Measurements from ENCODE around the gene CAMTA1.
"Not testable (repeated sequence)": the region's sequence is repeated elsewhere in the genome, so short reads cannot be mapped to it uniquely, and the experiment has no call there.

The CAMTA1 gene

GRCh38 chr1:6912518-6912917 is 127.3 kb downstream of the CAMTA1 start:
- Histone ChIP-seq H3K4me3 (ENCODE audit: low read depth in 1 of 2, low read length in 2 of 2) (no peak overlapping the region), H3K27me3 (ENCODE audit: low read depth, low read length) (peaks cover 4% of the 10 kb centered on the region), H3K9me3 (ENCODE audit: control insufficient read depth in 1 of 2, low read length in 2 of 2) (peaks cover 0 to 4% of the 10 kb centered on the region in 2 donors), H3K4me1 (ENCODE audit: control insufficient read depth in 1 of 2, insufficient read depth in 2 of 2, low read length in 2 of 2) (no peaks in the 10 kb centered on the region), H3K36me3 (ENCODE audit: control insufficient read depth in 1 of 2, insufficient read depth in 2 of 2, low read length in 2 of 2) (no peaks in the 10 kb centered on the region), H3K27ac (ENCODE audit: low read length) (no peak overlapping the region)

GRCh38 chr1:6913086-6913485 is 127.8 kb downstream of the CAMTA1 start:
- Histone ChIP-seq H3K4me3 (ENCODE audit: low read depth in 1 of 2, low read length in 2 of 2) (no peak overlapping the region), H3K27me3 (ENCODE audit: low read depth, low read length) (peaks cover 4% of the 10 kb centered on the region), H3K4me1 (ENCODE audit: control insufficient read depth in 1 of 2, insufficient read depth in 2 of 2, low read length in 2 of 2) (no peaks in the 10 kb centered on the region), H3K36me3 (ENCODE audit: control insufficient read depth in 1 of 2, insufficient read depth in 2 of 2, low read length in 2 of 2) (no peaks in the 10 kb centered on the region), H3K9me3 (ENCODE audit: control insufficient read depth in 1 of 2, low read length in 2 of 2) (peaks cover 0 to 4% of the 10 kb centered on the region in 2 donors), H3K27ac (ENCODE audit: low read length) (no peak overlapping the region)

GRCh38 chr1:6914706-6915105 is 129.5 kb downstream of the CAMTA1 start:
- Histone ChIP-seq H3K9me3 (ENCODE audit: control insufficient read depth in 1 of 2, low read length in 2 of 2) (peaks cover 0 to 4% of the 10 kb centered on the region in 2 donors), H3K27ac (ENCODE audit: low read length) (no peak overlapping the region), H3K36me3 (ENCODE audit: control insufficient read depth in 1 of 2, insufficient read depth in 2 of 2, low read length in 2 of 2) (no peaks in the 10 kb centered on the region), H3K27me3 (ENCODE audit: low read depth, low read length) (peaks cover 4% of the 10 kb centered on the region), H3K4me3 (ENCODE audit: low read depth in 1 of 2, low read length in 2 of 2) (no peak overlapping the region), H3K4me1 (ENCODE audit: control insufficient read depth in 1 of 2, insufficient read depth in 2 of 2, low read length in 2 of 2) (no peaks in the 10 kb centered on the region)

- no peaks in the 10 kb centered on the region for H3K4me1 ChIP-seq (ENCODE audit: control insufficient read depth in 1 of 2, insufficient read depth in 2 of 2, low read length in 2 of 2)
- H3K36me3 ChIP-seq (ENCODE audit: control insufficient read depth in 1 of 2, insufficient read depth in 2 of 2, low read length in 2 of 2) = no peaks in the 10 kb centered on the region
- H3K27ac ChIP-seq (ENCODE audit: low read length) = no peak overlapping the region
- no peak overlapping the region for H3K4me3 ChIP-seq (ENCODE audit: low read depth in 1 of 2, low read length in 2 of 2)
- peaks cover 4% of the 10 kb centered on the region for H3K27me3 ChIP-seq (ENCODE audit: low read depth, low read length)
- H3K9me3 ChIP-seq (ENCODE audit: control insufficient read depth in 1 of 2, low read length in 2 of 2) = peaks cover 0 to 4% of the 10 kb centered on the region in 2 donors
Measured at GRCh38 chr1:6915999-6916565, 130.8 kb downstream of the CAMTA1 start.

GRCh38 chr1:6917067-6917466 is 131.8 kb downstream of the CAMTA1 start:
- Histone ChIP-seq H3K4me3 (ENCODE audit: low read depth in 1 of 2, low read length in 2 of 2) (no peak overlapping the region), H3K27ac (ENCODE audit: low read length) (no peak overlapping the region), H3K9me3 (ENCODE audit: control insufficient read depth in 1 of 2, low read length in 2 of 2) (peaks cover 0 to 4% of the 10 kb centered on the region in 2 donors), H3K27me3 (ENCODE audit: low read depth, low read length) (peaks cover 4% of the 10 kb centered on the region), H3K4me1 (ENCODE audit: control insufficient read depth in 1 of 2, insufficient read depth in 2 of 2, low read length in 2 of 2) (peaks cover 0 to 5% of the 10 kb centered on the region in 2 donors), H3K36me3 (ENCODE audit: control insufficient read depth in 1 of 2, insufficient read depth in 2 of 2, low read length in 2 of 2) (no peaks in the 10 kb centered on the region)

- Histone ChIP-seq H3K27me3 (ENCODE audit: low read depth, low read length) (peaks cover 4% of the 10 kb centered on the region), H3K4me1 (ENCODE audit: control insufficient read depth in 1 of 2, insufficient read depth in 2 of 2, low read length in 2 of 2) (peaks cover 0 to 14% of the 10 kb centered on the region in 2 donors), H3K4me3 (ENCODE audit: low read depth in 1 of 2, low read length in 2 of 2) (no peak overlapping the region), H3K9me3 (ENCODE audit: control insufficient read depth in 1 of 2, low read length in 2 of 2) (peaks cover 0 to 4% of the 10 kb centered on the region in 2 donors), H3K36me3 (ENCODE audit: control insufficient read depth in 1 of 2, insufficient read depth in 2 of 2, low read length in 2 of 2) (no peaks in the 10 kb centered on the region), H3K27ac (ENCODE audit: low read length) (no peak overlapping the region)
Measured at GRCh38 chr1:6918186-6918924, 133.1 kb downstream of the CAMTA1 start.

- Histone ChIP-seq H3K4me3 (ENCODE audit: low read depth in 1 of 2, low read length in 2 of 2) (no peak overlapping the region), H3K27me3 (ENCODE audit: low read depth, low read length) (peaks cover 4% of the 10 kb centered on the region), H3K27ac (ENCODE audit: low read length) (no peak overlapping the region), H3K4me1 (ENCODE audit: control insufficient read depth in 1 of 2, insufficient read depth in 2 of 2, low read length in 2 of 2) (peaks cover 0 to 20% of the 10 kb centered on the region in 2 donors), H3K36me3 (ENCODE audit: control insufficient read depth in 1 of 2, insufficient read depth in 2 of 2, low read length in 2 of 2) (no peaks in the 10 kb centered on the region), H3K9me3 (ENCODE audit: control insufficient read depth in 1 of 2, low read length in 2 of 2) (no peaks in the 10 kb centered on the region)
Measured at GRCh38 chr1:6918925-6919511, 133.8 kb downstream of the CAMTA1 start.

- not testable (repeated sequence) for H3K36me3 ChIP-seq (ENCODE audit: control insufficient read depth in 1 of 2, insufficient read depth in 2 of 2, low read length in 2 of 2); H3K27me3 ChIP-seq (ENCODE audit: low read depth, low read length); H3K4me3 ChIP-seq (ENCODE audit: low read depth in 1 of 2, low read length in 2 of 2); H3K27ac ChIP-seq (ENCODE audit: low read length); H3K9me3 ChIP-seq (ENCODE audit: control insufficient read depth in 1 of 2, low read length in 2 of 2)
- peaks cover 0 to 26% of the 10 kb centered on the region in 2 donors for H3K4me1 ChIP-seq (ENCODE audit: control insufficient read depth in 1 of 2, insufficient read depth in 2 of 2, low read length in 2 of 2)
Measured at GRCh38 chr1:6921506-6921905, 136.3 kb downstream of the CAMTA1 start.

GRCh38 chr1:6922096-6922931 is 137.1 kb downstream of the CAMTA1 start:
- no peaks in the 10 kb centered on the region for H3K9me3 ChIP-seq (ENCODE audit: control insufficient read depth in 1 of 2, low read length in 2 of 2)
- H3K36me3 ChIP-seq (ENCODE audit: control insufficient read depth in 1 of 2, insufficient read depth in 2 of 2, low read length in 2 of 2) = no peaks in the 10 kb centered on the region
- no peaks in the 10 kb centered on the region for H3K27me3 ChIP-seq (ENCODE audit: low read depth, low read length)
- no peak overlapping the region for H3K27ac ChIP-seq (ENCODE audit: low read length)
- no peak overlapping the region for H3K4me3 ChIP-seq (ENCODE audit: low read depth in 1 of 2, low read length in 2 of 2)
- peaks cover 0 to 26% of the 10 kb centered on the region in 2 donors for H3K4me1 ChIP-seq (ENCODE audit: control insufficient read depth in 1 of 2, insufficient read depth in 2 of 2, low read length in 2 of 2)

GRCh38 chr1:6923012-6923411 is 137.8 kb downstream of the CAMTA1 start:
- Histone ChIP-seq H3K4me3 (ENCODE audit: low read depth in 1 of 2, low read length in 2 of 2) (no peak overlapping the region), H3K27ac (ENCODE audit: low read length) (no peak overlapping the region), H3K27me3 (ENCODE audit: low read depth, low read length) (no peaks in the 10 kb centered on the region)

GRCh38 chr1:6923416-6923815 is 138.2 kb downstream of the CAMTA1 start:
- H3K4me1 ChIP-seq (ENCODE audit: control insufficient read depth in 1 of 2, insufficient read depth in 2 of 2, low read length in 2 of 2) = peaks cover 0 to 26% of the 10 kb centered on the region in 2 donors
- no peaks in the 10 kb centered on the region for H3K9me3 ChIP-seq (ENCODE audit: control insufficient read depth in 1 of 2, low read length in 2 of 2)
- H3K27ac ChIP-seq (ENCODE audit: low read length) = no peak overlapping the region
- H3K4me3 ChIP-seq (ENCODE audit: low read depth in 1 of 2, low read length in 2 of 2) = no peak overlapping the region
- H3K27me3 ChIP-seq (ENCODE audit: low read depth, low read length) = no peaks in the 10 kb centered on the region
- no peaks in the 10 kb centered on the region for H3K36me3 ChIP-seq (ENCODE audit: control insufficient read depth in 1 of 2, insufficient read depth in 2 of 2, low read length in 2 of 2)

More at GRCh38 chr1:6923012-6923411, 137.8 kb downstream of the CAMTA1 start:
- H3K4me1 ChIP-seq (ENCODE audit: control insufficient read depth in 1 of 2, insufficient read depth in 2 of 2, low read length in 2 of 2) = peaks cover 0 to 26% of the 10 kb centered on the region in 2 donors
- no peaks in the 10 kb centered on the region for H3K9me3 ChIP-seq (ENCODE audit: control insufficient read depth in 1 of 2, low read length in 2 of 2)
- H3K36me3 ChIP-seq (ENCODE audit: control insufficient read depth in 1 of 2, insufficient read depth in 2 of 2, low read length in 2 of 2) = no peaks in the 10 kb centered on the region

Measured in muscle layer of duodenum (tissue), 2 donors.